ENCODE measurements around the gene HUNK.
"Not testable (repeated sequence)": the region's sequence is repeated elsewhere in the genome, so short reads cannot be mapped to it uniquely, and the experiment has no call there.

HUNK gene

GRCh38 chr21:31918250-31918775 is 45.5 kb downstream of the HUNK start:
- no peak for DNase-seq (ENCODE audit: low read depth, low spot score)

GRCh38 chr21:31920275-31920674 is 47.5 kb downstream of the HUNK start:
- no peak for DNase-seq (ENCODE audit: low read depth, low spot score)

- DNase-seq (ENCODE audit: low read depth, low spot score) = no peak
Observed at GRCh38 chr21:31921079-31921478, 48.3 kb downstream of the HUNK start.

GRCh38 chr21:31922881-31923280 is 50.1 kb downstream of the HUNK start:
- no peak for DNase-seq (ENCODE audit: low read depth, low spot score)

GRCh38 chr21:31923756-31924155 is 50.9 kb downstream of the HUNK start:
- no peak for DNase-seq (ENCODE audit: low read depth, low spot score)

GRCh38 chr21:31924548-31924947 is 51.7 kb downstream of the HUNK start:
- no peak for DNase-seq (ENCODE audit: low read depth, low spot score)

GRCh38 chr21:31926498-31926897 is 53.7 kb downstream of the HUNK start:
- DNase-seq (ENCODE audit: low read depth, low spot score) = no peak

- no peak for DNase-seq (ENCODE audit: low read depth, low spot score)
Observed at GRCh38 chr21:31927689-31928353, 55.0 kb downstream of the HUNK start.

- DNase-seq (ENCODE audit: low read depth, low spot score) = no peak
Observed at GRCh38 chr21:31928656-31929055, 55.8 kb downstream of the HUNK start.

- no peak for DNase-seq (ENCODE audit: low read depth, low spot score)
Observed at GRCh38 chr21:31929548-31929947, 56.7 kb downstream of the HUNK start.

- DNase-seq (ENCODE audit: low read depth, low spot score) = no peak
Observed at GRCh38 chr21:31930001-31930400, 57.2 kb downstream of the HUNK start.

- no peak for DNase-seq (ENCODE audit: low read depth, low spot score)
Observed at GRCh38 chr21:31931644-31932469, 59.0 kb downstream of the HUNK start.

- DNase-seq (ENCODE audit: low read depth, low spot score) = no peak
Observed at GRCh38 chr21:31932470-31932764, 59.6 kb downstream of the HUNK start.

GRCh38 chr21:31937303-31937702 is 64.5 kb downstream of the HUNK start:
- DNase-seq (ENCODE audit: low read depth, low spot score) = no peak

GRCh38 chr21:31938330-31939301 is 65.8 kb downstream of the HUNK start:
- no peak for DNase-seq (ENCODE audit: low read depth, low spot score)

GRCh38 chr21:31941694-31942093 is 68.9 kb downstream of the HUNK start:
- no peak for DNase-seq (ENCODE audit: low read depth, low spot score)

GRCh38 chr21:31943561-31943960 is 70.7 kb downstream of the HUNK start:
- no peak for DNase-seq (ENCODE audit: low read depth, low spot score)

- DNase-seq (ENCODE audit: low read depth, low spot score) = no peak
Observed at GRCh38 chr21:31945141-31945540, 72.3 kb downstream of the HUNK start.

GRCh38 chr21:31945546-31945945 is 72.7 kb downstream of the HUNK start:
- DNase-seq (ENCODE audit: low read depth, low spot score) = no peak

- no peak for DNase-seq (ENCODE audit: low read depth, low spot score)
Observed at GRCh38 chr21:31946231-31946630, 73.4 kb downstream of the HUNK start.

- DNase-seq (ENCODE audit: low read depth, low spot score) = not testable (repeated sequence)
Observed at GRCh38 chr21:31946876-31947550, 74.2 kb downstream of the HUNK start.
